HS-5 (cell line): ENCODE measurements around the gene ALOX15.
"Not testable (repeated sequence)": the region's sequence is repeated elsewhere in the genome, so short reads cannot be mapped to it uniquely, and the experiment has no call there.

Experiments
- DNase-seq: peaks from one replicate; pipeline ENCODE4 v3.0.0-alpha.2; 2012; ENCODE audit warnings: low read depth

Gene ALOX15

GRCh38 chr17:4617590-4618351, 23.7 kb downstream of the ALOX15 start:
- no peak for DNase-seq

- DNase-seq, result no peak
Measured at GRCh38 chr17:4617090-4617489, 24.4 kb downstream of the ALOX15 start.

DNA sequence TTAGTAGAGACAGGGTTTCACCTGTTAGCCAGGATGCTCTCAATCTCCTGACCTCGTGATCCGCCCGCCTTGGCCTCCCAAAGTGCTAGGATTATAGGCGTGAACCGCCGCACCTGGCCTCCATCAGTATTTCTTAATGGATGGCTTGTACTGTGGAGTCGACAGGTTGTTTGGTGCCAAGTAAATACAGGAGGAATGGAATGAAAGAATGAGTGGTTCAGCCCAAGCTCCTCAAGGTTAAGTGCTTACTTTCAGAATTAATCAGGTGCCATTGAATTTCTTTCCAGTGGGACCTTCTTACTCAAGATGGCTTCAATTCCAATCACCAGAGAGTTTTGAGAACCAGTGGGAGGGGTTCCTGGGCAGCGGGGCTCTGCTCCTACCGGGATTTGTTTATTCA, 25.0 kb downstream of the ALOX15 start:
- DNase-seq, result no peak

DNA sequence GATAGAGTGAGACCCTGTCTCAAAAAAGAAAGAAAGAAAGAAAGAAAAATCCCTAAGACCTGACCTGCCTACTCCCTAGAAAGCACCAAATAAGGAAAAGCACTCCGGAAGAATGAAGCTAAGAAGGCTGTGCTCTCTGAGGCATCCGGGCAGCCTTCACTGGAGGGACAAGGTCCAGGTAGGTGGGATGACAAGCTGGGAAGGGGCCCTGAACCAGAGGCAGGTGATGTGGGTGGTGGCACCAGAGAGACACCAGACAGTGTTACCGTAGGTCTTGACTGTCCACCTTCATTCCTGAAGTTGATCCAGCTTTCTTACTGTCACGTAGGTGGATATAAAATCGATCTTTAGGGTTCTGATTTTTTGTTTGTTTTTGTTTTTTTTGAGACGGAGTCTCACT, 30.8 kb downstream of the ALOX15 start:
- DNase-seq, result no peak

GRCh38 chr17:4610162-4610561, 31.3 kb downstream of the ALOX15 start:
- no peak for DNase-seq

- DNase-seq, result no peak
Measured at GRCh38 chr17:4609761-4610160, 31.7 kb downstream of the ALOX15 start.

DNA sequence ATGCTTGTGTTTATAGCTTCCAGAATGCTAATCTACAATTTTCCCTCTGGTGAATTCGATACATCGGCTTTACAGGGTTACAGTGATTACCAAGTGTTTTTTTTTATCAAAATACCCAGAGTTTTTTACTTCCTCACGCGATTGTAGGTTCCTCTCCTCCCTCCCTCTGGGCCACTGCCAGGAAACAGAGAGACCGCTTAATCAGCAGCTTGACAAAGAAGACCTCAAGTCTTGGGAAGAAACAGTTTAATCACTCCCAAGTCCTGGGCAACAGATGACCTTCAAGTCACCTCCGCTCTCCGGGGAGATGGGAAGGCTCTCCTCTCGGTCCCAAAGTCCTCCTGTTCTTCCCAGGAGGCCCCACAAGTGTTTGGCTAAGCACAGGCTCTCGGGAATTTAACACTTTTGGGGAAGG, 33.7 kb downstream of the ALOX15 start:
- no peak for DNase-seq

DNA sequence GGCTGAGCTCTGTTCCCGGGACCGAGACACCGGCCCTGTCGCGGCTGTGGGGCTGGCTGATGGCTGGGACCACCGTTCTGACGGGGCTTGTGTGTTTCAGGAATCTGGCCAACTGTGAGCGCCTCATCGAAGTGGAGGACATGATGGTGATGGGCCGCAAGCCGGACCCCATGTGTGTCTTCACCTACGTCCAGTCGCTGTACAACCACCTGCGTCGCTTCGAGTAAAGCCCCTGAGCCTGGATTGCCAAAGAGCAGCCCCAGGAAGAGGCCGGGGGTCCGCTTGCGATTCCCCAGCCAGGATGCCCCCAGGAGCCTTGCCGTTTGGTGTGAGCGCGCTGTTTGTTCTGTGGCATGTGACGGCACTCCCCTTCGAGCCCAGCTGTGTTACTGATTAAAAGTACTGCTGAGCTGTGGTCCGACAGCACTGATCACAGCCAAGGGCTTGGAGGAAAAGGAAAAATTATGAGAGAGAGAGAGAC, 34.2 kb downstream of the ALOX15 start:
- no peak for DNase-seq

DNA sequence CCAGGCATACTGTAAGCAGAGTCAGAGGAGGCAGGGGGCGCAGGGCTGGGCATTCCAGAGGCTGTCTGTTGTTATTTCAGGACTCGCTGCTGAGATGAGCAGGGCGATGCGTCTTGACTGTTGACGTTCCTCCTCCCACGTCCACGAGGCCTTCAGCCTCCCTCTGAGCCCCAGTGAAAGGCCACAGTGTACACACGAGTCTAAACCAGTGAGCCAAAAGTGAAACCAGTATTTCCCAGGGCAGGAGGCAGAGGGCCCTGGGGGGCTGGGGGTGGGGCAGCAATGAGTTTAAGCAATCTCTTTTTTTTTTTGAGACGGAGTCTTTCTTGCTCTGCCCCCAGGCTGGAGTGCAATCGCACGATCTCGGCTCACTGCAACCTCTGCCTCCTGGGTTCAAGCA, 35.7 kb downstream of the ALOX15 start:
- DNase-seq, result no peak

GRCh38 chr17:4604736-4605135, 36.7 kb downstream of the ALOX15 start:
- not testable (repeated sequence) for DNase-seq

DNA sequence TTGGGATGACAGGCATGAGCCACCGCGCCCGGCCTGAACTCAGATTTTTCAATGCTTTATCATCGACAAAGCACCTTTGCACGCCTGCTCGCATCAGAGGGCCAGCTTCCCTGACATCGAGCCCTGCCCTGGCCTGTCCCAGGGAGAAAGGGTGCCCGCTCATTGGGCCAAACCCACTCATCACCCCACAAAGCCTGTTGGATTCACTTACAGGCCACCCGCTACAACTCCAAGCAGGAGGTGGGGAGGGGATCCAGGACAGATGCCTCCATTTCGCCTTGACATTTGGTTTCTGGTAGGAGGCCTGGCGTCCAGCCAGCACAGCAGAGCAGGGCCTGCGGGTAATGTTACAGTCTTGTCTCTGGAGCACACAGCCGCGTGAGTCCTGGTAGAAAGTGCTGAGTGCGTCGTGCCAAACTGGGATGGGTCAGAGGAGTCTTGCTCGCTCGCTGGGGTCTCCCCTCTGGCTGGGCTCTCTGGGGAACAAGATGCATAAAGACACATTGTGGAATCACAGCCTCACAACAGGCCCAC, 37.3 kb downstream of the ALOX15 start:
- no peak for DNase-seq

DNA sequence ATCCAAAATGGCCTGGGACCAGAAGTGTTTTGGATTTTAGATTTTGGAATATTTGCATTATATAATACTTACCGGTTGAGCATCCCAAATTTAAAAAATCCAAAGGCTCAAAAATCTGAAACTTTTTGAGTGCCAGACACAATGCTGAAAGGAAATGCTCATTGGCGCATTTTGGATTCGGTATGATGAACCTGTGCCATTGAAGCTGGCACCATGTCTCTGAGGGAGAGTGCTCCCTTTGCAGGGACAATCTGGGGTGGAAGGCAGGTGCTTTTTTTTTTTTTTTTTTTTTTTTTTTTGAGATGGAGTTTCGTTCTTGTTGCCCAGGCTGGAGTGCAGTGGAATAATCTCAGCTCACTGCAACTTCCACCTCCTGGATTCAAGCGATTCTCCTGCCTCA, 39.4 kb downstream of the ALOX15 start:
- DNase-seq, result no peak

GRCh38 chr17:4601326-4601725, 40.2 kb downstream of the ALOX15 start:
- no peak for DNase-seq

DNA sequence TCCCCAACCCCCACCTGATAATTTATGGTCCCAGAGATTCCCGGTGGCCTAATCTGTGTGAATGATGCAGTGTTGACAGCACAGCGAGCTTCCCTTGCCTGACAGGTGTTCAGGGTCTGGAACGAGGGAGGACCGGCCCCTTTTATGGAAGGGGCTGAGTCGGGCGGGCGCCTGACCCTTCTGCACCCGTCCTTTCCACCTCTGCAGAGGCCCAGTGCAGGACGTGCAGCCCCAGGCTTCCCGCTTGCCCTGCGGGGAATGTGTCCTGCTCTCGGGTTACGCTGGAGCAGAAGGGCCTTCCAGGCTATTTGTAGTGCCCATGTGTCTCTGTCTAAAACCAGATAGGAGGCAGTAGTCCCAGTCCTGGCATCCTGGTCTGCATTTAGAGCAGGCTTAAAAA, 40.9 kb downstream of the ALOX15 start:
- no peak for DNase-seq

- no peak for DNase-seq
Measured at GRCh38 chr17:4599505-4600281, 41.8 kb downstream of the ALOX15 start.

GRCh38 chr17:4598776-4599504, 42.5 kb downstream of the ALOX15 start:
- no peak for DNase-seq

- no peak for DNase-seq
Measured at GRCh38 chr17:4597975-4598374, 43.5 kb downstream of the ALOX15 start.

- no peak for DNase-seq
Measured at GRCh38 chr17:4596636-4597380, 44.7 kb downstream of the ALOX15 start.

DNA sequence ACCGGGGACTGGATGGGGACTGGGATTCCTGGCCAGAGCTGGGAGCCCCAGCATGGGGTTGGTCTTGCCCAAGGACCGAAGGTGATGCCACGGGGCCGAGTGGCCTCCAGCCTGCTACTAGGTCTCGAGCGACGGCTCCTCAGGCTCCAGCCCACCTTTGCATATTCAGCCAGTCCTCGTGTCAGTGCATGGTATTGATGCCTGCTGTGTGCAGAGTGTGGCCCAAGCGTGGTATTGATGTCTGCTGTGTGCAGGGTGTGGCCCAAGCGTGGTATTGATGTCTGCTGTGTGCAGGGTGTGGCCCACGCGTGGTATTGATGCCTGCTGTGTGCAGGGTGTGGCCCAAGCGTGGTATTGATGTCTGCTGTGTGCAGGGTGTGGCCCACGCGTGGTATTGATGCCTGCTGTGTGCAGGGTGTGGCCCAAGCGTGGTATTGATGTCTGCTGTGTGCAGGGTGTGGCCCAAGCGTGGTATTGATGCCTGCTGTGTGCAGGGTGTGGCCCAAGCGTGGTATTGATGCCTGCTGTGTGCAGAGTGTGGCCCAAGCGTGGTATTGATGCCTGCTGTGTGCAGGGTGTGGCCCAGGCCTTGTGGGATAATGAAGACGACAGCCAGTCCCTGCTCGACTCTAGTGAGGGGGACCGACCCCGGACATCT, 45.7 kb downstream of the ALOX15 start:
- DNase-seq, result not testable (repeated sequence)

DNA sequence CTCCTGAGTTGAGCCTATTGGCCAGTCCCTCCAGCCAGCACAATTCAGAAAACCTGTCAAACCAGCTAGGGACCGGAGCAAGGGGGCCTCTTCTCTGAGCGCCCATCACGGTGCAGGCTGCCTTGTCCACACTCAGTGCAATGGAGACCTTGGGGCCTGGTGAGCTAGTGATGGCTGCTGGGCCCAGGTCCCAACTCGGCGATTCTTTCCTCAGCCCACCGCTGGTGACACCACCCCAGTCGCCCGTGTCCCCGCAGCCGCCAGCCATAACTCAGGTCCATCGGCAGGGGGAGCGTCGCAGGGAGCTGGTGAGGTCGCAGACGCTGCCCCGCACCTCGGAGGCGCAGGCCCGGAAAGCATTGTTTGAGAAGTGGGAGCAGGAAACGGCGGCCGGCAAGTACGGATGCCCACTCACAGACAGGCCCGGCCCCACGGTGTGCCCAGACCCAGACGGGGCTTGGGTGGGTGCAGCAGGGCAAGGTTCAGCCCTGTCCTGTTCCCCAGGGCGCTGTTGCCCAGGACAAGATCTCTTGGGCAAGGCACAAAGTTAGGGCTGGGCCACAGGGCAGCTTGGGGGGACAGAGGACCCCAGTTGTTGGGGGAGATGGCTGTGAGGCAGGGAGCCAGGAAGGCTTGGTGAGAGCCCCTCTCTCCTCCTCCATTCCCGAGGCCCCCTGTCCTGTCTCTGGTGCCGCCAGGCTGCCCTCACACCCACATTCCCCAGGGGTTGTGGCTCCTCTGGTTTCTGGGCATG, 46.4 kb downstream of the ALOX15 start:
- no peak for DNase-seq
